ENCODE results near the gene CDS2.

DNA sequence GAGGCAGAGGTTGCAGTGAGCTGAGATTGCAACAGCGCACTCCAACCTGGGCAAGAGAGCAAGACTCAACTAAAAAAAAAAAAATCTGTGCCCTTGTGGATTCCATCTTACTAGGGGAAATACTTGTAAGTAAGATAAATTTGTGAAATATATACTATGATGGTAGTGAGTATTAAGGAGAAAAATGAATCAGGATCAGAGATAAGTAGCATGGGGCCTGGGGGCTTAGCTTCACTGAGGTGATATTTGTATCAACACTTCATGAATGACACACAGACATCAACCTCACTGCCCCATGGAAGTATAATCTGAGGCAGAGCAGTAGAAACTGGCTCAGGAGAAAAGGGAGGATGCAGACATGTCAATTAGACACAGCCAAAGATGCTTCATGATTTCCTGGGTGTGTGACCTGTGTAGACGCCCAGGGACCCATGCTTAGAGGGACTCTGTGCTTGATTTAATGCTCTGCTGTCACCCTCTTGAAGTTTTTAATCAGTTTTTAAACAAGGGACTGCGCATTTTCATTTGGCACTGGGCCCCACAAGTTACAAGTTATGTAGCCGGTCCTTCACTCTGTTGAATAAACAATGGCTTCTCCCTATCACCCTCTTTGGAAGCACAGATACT, 48.9 kb upstream of the CDS2 start:
- no peak for TF ChIP-seq EZH2 (IDR thresholded peaks at IDR 0.05; ENCODE audit: borderline replicate concordance, low read length)
- TF ChIP-seq, protein P1, sequence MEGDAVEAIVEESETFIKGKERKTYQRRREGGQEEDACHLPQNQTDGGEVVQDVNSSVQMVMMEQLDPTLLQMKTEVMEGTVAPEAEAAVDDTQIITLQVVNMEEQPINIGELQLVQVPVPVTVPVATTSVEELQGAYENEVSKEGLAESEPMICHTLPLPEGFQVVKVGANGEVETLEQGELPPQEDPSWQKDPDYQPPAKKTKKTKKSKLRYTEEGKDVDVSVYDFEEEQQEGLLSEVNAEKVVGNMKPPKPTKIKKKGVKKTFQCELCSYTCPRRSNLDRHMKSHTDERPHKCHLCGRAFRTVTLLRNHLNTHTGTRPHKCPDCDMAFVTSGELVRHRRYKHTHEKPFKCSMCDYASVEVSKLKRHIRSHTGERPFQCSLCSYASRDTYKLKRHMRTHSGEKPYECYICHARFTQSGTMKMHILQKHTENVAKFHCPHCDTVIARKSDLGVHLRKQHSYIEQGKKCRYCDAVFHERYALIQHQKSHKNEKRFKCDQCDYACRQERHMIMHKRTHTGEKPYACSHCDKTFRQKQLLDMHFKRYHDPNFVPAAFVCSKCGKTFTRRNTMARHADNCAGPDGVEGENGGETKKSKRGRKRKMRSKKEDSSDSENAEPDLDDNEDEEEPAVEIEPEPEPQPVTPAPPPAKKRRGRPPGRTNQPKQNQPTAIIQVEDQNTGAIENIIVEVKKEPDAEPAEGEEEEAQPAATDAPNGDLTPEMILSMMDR (IDR thresholded peaks at IDR 0.05; ENCODE audit: low read length): no peak

Measured in OCI-LY1 (cell line).